GM12875 (cell line): Measurements from ENCODE around the gene CCP110.
A peak's percentile ranks its signal among the peaks of the same experiment; 100 is the strongest.

ENCODE experiments used
- H3K4me3 ChIP-seq: one replicate; pipeline ENCODE4 v1.5.1; 2011; ENCODE audit warnings: low read depth, low read length, control low read depth
- TF ChIP-seq, protein P1 (sequence below): IDR thresholded peaks from 2 replicates; pipeline ENCODE4 v1.5.1; 2011; ENCODE audit warnings: low read depth, mild to moderate bottlenecking, control low read depth, inconsistent platforms, low read length, moderate library complexity, borderline replicate concordance; ENCODE audit not compliant: insufficient read depth

Gene CCP110

DNA sequence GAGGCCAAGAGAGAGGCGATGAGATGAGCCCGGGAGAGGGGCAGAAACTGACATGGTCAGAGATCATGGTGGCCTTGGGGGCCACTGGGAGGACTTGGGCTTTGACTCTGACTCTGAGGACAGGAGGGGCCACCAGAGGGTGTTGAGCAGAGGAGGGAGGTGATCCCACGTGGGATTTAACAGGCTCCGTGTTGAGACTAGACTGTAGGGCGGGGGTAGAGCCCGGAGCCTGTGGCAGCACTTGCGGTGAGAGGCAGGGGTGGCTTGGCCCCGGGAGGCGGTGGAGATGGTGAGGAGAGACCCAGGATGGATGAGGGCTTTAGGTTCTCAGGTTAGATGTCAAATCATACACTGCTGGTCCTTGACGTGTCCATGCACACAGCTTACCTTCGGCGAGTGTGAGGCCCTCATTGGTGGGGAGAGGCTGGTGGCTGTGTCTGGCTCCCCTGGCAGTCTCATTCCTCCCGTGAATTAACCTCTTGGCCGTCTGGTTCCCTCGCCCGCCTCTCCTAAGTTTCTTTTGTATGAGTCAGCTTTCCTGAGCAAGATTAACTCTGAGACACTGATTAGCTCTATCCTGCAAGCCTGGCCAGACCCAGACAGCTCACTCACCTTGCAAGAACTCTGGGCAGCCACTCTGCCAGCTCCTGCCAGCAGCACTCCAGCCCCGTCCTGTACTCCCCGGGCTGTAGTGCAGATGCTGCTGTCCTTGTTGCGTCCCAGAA is 71.5 kb downstream of the CCP110 start:
- H3K4me3 ChIP-seq: no peak overlapping the region
- TF ChIP-seq, protein P1, sequence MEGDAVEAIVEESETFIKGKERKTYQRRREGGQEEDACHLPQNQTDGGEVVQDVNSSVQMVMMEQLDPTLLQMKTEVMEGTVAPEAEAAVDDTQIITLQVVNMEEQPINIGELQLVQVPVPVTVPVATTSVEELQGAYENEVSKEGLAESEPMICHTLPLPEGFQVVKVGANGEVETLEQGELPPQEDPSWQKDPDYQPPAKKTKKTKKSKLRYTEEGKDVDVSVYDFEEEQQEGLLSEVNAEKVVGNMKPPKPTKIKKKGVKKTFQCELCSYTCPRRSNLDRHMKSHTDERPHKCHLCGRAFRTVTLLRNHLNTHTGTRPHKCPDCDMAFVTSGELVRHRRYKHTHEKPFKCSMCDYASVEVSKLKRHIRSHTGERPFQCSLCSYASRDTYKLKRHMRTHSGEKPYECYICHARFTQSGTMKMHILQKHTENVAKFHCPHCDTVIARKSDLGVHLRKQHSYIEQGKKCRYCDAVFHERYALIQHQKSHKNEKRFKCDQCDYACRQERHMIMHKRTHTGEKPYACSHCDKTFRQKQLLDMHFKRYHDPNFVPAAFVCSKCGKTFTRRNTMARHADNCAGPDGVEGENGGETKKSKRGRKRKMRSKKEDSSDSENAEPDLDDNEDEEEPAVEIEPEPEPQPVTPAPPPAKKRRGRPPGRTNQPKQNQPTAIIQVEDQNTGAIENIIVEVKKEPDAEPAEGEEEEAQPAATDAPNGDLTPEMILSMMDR: no peak

GRCh38 chr16:19598805-19599510 is 75.2 kb downstream of the CCP110 start:
- TF ChIP-seq, protein P1: no peak

DNA sequence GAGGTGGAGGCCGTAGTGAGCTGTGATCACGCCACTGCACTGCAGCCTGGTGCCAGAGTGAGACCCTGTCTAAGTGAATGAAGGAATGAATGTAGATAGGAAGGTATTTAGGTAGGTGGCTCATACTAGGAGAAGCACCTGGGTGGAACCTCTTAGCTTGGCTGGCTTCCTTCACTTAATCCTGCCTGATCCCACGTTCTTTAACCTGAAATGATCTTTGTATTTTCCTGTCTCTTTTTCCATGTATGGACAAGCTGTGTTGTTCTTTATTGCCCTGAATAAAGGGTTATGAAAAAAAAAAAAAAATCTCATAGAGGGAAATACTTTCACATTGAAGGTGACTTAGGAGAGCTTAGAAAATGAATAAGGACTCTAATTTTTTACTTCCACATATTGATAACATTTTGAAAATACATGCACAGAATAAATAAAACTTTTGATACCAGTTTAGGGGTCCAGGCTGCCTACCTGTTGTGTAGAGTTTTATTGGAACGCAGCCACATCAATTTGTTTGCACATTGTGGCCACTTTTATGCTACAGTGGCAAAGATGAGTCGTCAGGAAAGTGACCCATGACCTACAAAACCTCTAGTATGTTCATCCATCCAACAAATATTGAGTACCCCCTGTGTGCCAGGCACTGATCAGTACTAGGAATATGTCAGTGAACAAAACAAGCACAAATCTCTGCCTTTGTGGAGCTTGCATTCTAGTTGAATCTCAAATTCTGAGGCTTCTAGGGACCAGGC is 76.4 kb downstream of the CCP110 start:
- H3K4me3 ChIP-seq: no peak overlapping the region
- TF ChIP-seq, protein P1: no peak

More at GRCh38 chr16:19598805-19599510, 75.2 kb downstream of the CCP110 start:
- H3K4me3 ChIP-seq: no peak overlapping the region

GRCh38 chr16:19601083-19601976 is 77.6 kb downstream of the CCP110 start:
- no peak overlapping the region for H3K4me3 ChIP-seq
- TF ChIP-seq, protein P1: peak; percentile 41; the same call in 1 of the 2 replicates
